Endothelial cell of hepatic sinusoid (primary cell): ENCODE measurements around the gene SNTA1.
"Not testable (repeated sequence)": the region's sequence is repeated elsewhere in the genome, so short reads cannot be mapped to it uniquely, and the experiment has no call there.

Source experiments
- in situ Hi-C: cut with HindIII; loops from 2 replicates; pipeline ENCODE4 v1.10.0; 2017; ENCODE audit warnings: low sequenced_read_pairs

SNTA1 gene

DNA sequence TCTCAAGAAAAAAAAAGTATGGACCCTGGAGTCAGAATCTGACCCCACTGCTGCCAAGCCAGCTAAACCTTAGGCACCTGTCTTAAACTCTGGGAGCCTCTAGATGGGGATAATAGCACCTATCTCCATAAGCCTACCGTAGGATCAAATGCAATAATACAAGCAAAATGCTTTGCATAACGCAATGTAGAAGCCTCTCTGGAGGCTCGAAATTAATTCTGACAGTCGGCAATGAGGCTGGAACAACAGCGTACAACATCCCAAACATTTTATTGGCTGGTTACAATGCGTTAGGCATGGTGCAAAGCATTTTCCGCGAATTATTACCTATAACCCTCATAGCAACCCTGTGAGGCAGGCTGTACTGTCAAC lies 42.8 kb downstream of the SNTA1 start:
- in situ Hi-C loops = no loop called here

DNA sequence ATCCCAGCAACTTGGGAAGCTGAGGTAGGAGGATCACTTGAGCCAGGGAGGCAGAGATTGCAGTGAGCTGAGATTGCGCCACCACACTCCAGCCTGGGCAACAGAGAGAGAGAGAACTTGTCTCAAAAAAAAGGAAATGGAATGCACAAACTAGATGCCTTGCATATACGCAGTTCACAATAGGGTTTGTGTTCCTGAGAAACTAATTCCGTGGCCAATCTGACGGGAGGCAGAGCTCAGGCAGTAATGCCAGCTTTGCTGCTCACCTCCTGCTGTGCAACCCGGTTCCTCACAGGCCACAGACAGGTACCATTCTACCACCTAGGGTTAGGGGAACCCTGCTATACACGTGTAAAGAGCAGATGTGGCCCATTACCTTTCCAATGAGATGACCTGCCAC lies 43.6 kb downstream of the SNTA1 start:
- in situ Hi-C loops = no loop called here

DNA sequence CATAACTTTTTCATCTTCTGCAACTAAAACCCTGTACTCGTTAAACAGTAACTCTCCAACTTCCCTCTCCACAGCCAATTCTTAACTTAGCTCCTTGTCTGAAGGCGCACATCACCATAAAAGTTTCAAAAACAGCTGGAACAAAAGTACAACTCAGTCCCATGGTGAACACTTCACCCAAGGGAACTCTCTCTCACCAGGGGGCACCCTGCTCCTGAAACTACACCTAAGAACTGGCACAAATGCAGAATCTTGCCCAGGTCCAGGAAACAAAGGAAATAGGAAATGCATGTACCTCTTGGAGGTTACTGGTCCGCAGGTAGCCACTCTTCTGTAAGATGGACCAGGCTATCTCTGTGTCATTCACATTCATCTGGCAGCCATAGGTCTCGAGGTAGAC lies 48.8 kb downstream of the SNTA1 start:
- in situ Hi-C loops = no loop called here

DNA sequence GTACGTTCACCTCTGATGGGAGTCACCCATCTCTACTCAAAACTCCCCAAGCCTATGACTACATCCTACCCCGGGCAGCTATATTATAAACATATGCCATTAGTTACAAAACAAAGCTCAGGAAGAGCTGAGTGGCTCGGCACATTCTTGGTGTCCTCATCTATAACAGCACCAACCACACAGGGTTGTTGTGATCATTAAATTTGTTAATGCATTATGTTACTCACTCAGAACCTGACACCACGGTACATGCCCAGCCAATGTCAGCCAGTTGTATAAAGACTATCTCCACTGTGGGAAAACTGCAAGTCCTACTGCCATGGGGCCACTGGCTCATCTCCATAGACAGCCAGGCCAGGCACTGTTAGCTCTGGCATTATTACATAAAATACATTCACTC lies 50.0 kb downstream of the SNTA1 start:
- in situ Hi-C loops = no loop called here

DNA sequence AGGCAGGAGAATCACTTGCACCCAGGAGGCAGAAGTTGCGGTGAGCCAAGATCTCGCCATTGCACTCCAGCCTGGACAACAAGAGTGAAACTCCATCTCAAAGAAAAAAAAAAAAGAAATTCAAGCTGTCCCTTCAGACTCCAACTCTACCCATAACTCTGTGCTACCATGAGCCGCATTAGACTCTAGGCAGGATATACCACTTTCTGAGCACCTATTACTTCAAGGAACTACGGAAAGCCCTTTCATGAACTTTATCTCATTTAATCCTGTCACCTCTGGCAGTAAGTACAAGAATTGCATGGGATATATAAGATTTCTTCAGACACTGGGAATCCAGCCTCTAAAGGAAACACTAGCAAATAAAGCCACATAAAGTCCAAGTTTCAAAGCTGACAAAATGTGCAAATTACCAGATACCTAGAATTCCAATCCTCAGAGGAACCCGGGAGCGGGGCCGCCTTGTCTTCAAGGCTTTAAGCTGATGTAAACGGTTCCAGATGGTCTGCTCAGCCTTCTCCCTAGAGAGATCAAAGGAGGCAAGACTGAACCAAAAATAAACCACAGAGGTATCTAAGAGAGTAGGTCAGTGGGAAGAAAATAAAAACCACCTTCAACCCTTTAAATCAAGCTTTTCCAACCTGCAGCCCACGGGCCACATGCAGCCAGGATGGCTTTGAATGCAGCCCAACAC lies 51.7 kb downstream of the SNTA1 start:
- in situ Hi-C loops = no loop called here

DNA sequence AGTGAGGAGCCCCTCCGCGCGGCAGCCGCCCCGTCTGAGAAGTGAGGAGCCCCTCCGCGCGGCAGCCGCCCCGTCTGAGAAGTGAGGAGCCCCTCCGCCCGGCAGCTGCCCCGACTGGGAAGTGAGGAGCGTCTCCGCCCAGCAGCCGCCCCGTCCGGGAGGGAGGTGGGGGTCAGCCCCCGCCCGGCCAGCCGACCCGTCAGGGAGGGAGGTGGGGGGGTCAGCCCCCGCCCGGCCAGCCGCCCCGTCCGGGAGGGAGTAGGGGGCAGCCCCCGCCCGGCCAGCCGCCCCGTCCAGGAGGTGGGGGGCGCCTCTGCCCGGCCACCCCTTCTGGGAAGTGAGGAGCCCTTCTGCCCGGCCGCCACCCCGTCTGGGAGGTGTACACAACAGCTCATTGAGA lies 54.2 kb downstream of the SNTA1 start:
- in situ Hi-C loops = not testable (repeated sequence)

GRCh38 chr20:33388268-33388667 lies 55.3 kb downstream of the SNTA1 start:
- in situ Hi-C loops = no loop called here

DNA sequence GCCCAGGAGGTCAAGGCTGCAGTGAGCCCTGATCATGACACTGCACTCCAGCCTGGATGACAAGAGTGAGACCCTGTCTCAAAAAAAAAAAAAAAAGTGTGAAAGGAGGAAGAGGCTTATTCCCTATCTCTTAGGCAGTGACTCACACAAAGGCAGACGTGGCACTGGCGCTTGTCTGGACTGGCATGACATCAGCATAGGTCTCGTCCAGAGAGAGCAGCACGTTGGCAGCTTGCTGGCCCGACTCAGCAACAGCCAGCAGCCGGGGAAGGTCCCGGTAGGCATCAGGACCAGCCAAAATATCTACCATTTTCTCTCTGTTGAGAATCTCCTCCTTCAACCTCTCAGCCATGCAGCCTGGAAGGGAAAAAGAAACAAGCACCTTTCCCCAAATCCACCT lies 56.4 kb downstream of the SNTA1 start:
- in situ Hi-C loops = no loop called here

- in situ Hi-C loops = no loop called here
These were observed 56.9 kb downstream of the SNTA1 start for GRCh38 chr20:33386673-33387072.

GRCh38 chr20:33377366-33377765 lies 66.2 kb downstream of the SNTA1 start:
- in situ Hi-C loops = no loop called here

DNA sequence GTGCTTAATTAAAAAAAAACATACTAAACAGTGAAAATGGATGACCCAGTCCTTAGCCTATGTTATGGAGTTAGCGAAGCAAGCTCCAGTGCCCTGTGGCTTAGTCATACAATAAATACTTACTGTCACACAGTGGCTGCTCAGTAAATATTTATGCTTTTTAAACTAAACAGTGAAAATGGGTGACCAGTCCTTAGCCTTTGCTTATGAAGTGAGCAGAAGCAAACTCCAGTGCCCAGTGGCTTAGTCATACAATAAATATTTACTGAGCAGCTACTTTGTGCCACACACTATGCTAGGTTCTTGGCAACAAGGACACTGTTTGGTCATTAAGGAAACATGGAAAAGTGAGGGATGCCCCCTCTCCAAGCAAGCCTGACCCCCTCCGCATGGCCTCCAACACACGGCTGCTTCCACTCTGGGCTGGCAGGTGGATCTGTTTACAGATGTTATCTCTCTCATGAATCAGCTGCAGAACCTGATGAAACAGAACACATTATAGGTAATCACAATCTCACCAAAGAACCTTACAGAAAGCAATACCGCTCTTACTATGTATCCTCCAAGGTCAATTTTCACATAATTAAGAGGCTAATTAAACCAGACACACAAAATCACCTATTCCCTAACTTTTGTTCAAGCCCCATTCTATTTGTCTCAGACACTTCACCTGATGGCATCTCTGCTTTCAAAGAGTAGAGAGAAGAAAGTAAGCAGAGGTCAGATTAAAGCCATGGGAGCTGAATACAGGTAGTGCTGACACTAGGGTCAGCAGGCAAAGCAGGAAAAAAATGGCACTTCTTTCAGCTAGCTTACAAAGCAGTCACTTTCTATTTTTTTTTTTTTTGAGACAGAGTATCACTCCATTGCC lies 69.6 kb downstream of the SNTA1 start:
- in situ Hi-C loops = no loop called here

DNA sequence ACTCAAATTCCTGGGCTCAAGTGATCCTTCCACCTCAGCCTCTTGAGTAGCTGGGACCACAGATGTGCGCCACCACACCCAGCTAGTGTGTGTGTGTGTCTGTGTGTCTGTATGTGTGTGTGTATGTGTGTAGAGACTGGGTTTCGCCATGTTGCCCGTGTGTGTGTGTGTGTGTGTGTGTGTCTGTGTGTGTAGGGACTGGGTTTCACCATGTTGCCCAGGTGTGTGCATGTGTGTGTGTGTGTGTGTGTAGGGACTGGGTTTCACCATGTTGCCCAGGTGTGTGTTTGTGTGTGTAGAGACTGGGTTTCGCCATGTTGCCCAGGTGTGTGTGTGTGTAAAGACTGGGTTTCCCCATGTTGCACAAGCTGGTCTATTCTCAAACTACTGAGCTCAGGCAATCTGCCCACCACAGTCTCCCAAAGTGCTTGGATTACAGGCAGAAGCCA lies 70.5 kb downstream of the SNTA1 start:
- in situ Hi-C loops = no loop called here

DNA sequence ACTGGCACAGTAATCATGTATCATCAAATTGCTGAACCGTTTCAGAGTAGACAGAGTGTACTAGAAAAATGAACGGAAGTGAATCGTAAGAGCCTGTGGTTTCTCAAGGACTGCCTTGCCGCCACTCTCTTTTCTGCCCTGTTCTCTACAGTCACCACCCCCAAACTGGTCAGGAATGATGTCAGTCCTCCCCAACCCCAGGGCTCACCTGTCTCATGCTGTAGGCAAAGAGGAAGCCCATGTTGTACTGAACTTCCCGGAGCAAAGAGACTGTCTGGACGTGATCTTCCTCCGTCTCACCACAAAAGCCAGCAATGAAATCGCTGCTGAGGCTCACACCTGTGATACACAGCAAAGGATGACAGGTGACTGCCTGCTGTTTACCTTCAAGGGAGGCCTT lies 73.3 kb downstream of the SNTA1 start:
- in situ Hi-C loops = no loop called here

GRCh38 chr20:33362898-33363297 lies 80.7 kb downstream of the SNTA1 start:
- in situ Hi-C loops = no loop called here

DNA sequence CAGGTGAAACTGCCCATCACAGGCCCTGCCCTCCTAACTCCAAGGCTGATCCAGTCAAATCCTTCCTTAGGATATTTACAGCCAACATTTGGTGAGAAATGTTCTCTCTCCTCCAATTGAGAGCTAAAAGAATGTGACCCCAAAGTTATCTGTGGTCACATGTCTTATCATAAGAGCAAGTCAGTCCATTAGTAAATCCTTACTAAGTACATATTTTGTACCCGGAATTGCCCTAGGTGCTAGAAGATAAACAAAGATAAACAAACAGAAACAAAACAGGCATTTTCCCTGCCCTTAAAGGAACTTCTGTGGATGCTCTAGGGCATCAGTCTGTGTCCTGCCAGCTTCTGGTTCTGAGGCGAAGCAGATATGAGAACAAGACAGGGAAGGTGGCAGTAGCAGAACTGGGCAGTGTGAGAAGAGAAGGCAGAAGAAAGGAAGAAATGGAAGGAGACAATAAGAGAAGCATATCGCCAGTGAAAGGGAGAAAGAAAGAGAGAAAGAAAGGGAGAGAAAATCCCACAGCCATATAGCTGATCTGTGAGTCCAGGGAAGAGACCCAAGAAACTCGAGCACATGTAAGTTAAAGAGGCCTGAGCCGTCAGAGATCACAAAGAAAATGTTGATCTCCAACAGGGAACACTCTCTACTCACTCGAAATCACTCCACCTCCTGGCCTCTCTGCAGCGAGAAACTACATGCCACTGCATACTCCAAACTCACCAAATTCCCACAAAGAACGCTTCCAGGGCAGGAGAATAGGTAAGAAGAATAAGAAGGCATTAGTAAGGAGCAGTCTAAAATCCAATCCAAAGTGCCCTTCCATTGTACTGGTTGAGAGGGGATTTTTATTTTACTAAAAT lies 83.9 kb downstream of the SNTA1 start:
- in situ Hi-C loops = no loop called here
